ENCODE measurements around the gene TECPR2. TPM values are rescaled to one million over a fixed set of nuclear protein-coding genes. Genes with fewer than 3 reads are reported as not detected.

Gene TECPR2
- total and polyA plus RNA-seq, 2 of the 13 experiments (the other 11 are each of a cell fraction or from before 2014, with no cell fraction given), result 3.5 to 5.7 TPM

GRCh38 chr14:102418169-102418852 lies 55.6 kb downstream of the TECPR2 start:
- Histone ChIP-seq H3K4me1 (ENCODE audit: insufficient read depth, low read length) (peaks cover 10% of the 10 kb centered on the region), H3K4me3 (replicated peaks in 1 of 3; ENCODE audit: insufficient read depth in 1 of 3, low read depth in 2 of 3, low read length in 3 of 3) (no peak overlapping the region), H3K79me2 (ENCODE audit: insufficient read depth, low read length) (no peaks in the 10 kb centered on the region), H3K27ac (ENCODE audit: extremely low read length, insufficient read depth, low read length) (no peak overlapping the region), H3K4me2 (ENCODE audit: low read depth, low read length) (no peak overlapping the region), H3K27me3 (ENCODE audit: control insufficient read depth in 1 of 2, insufficient read depth in 2 of 2, low read length in 2 of 2) (no peaks in the 10 kb centered on the region), H2AFZ (ENCODE audit: low read length) (no peak overlapping the region), H3K9ac (ENCODE audit: insufficient read depth, low read depth, low read length) (no peak overlapping the region), H3K9me3 (ENCODE audit: low read length) (no peaks in the 10 kb centered on the region), H4K20me1 (ENCODE audit: insufficient read depth, low read length) (no peaks in the 10 kb centered on the region), H3K36me3 (replicated peaks in 1 of 2; ENCODE audit: control insufficient read depth in 1 of 2, insufficient read depth in 2 of 2, low read length in 2 of 2) (peaks cover 0 to 1% of the 10 kb centered on the region in 2 experiments; a peak in 2 of 5 replicates)
- no TSS peak for BruUV-seq (replicated peaks)
- ATAC-seq (no peak), FAIRE-seq (no peak), DNase-seq (ENCODE audit: low spot score) (no peak)
- 92% methylated on average over 8 of the region's 14 CpGs for WGBS (ENCODE audit: low lambda C conversion rate)
- ChIA-PET CTCF (ENCODE audit: low intra/inter-chr PET ratio, low total read pairs) (no interaction called here), POLR2A (no interaction called here)
- in situ Hi-C loops (cut with HindIII; ENCODE audit: extremely low pct_ligation_motif_present, low pct_unique_long_range_greater_than_20kb), result no loop called here
- intact Hi-C loops (cut with micrococcal nuclease; ENCODE audit: unreplicated experiment), result no loop called here
- TF ChIP-seq IKZF4 (CRISPR knock-in tag; IDR thresholded peaks at IDR 0.05; ENCODE audit: borderline replicate concordance, low read depth, not compliant biosample characterization) (no peak), ZNF737 (CRISPR knock-in tag; IDR thresholded peaks at IDR 0.05; ENCODE audit: borderline replicate concordance) (no peak), GLMP (CRISPR knock-in tag; IDR thresholded peaks at IDR 0.05; ENCODE audit: borderline replicate concordance) (no peak), JUN (CRISPR knock-in tag; IDR thresholded peaks at IDR 0.05) (no peak), CCAR2 (optimal IDR thresholded peaks at IDR 0.05; ENCODE audit: low read depth, low read length) (no peak), ZNF878 (CRISPR knock-in tag; IDR thresholded peaks at IDR 0.05) (no peak), ZNF781 (CRISPR knock-in tag; IDR thresholded peaks at IDR 0.05; ENCODE audit: borderline replicate concordance, not compliant biosample characterization) (no peak), ZNF776 (CRISPR knock-in tag; IDR thresholded peaks at IDR 0.05) (no peak), FOXA3 (CRISPR knock-in tag; IDR thresholded peaks at IDR 0.05) (no peak), ASH2L (IDR thresholded peaks at IDR 0.05; ENCODE audit: insufficient read length, low read depth, low read length) (no peak), NBN (conservative IDR thresholded peaks at IDR 0.05) (no peak), SPEN (CRISPR knock-in tag; IDR thresholded peaks at IDR 0.05; ENCODE audit: low read depth) (no peak), PAF1 (CRISPR knock-in tag; IDR thresholded peaks at IDR 0.05) (no peak), MEF2D (CRISPR knock-in tag; IDR thresholded peaks at IDR 0.05) (no peak), ZFP36L1 (CRISPR knock-in tag; IDR thresholded peaks at IDR 0.05) (no peak)
- TF ChIP-seq, protein P1, sequence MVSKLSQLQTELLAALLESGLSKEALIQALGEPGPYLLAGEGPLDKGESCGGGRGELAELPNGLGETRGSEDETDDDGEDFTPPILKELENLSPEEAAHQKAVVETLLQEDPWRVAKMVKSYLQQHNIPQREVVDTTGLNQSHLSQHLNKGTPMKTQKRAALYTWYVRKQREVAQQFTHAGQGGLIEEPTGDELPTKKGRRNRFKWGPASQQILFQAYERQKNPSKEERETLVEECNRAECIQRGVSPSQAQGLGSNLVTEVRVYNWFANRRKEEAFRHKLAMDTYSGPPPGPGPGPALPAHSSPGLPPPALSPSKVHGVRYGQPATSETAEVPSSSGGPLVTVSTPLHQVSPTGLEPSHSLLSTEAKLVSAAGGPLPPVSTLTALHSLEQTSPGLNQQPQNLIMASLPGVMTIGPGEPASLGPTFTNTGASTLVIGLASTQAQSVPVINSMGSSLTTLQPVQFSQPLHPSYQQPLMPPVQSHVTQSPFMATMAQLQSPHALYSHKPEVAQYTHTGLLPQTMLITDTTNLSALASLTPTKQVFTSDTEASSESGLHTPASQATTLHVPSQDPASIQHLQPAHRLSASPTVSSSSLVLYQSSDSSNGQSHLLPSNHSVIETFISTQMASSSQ (IDR thresholded peaks at IDR 0.05; ENCODE audit: low read depth), result no peak
- TF ChIP-seq, protein P1 (CRISPR knock-in tag; IDR thresholded peaks at IDR 0.05; ENCODE audit: borderline replicate concordance), result no peak
